IMR-90 (cell line): Measurements from ENCODE around the gene COL23A1.

ENCODE experiments used
- BHLHE40 ChIP-seq: fragments of 150-350 bp; IDR thresholded peaks from 2 replicates; pipeline ENCODE4 v1.6.1; 2016; ENCODE audit warnings: mild to moderate bottlenecking, low read depth, low read length
- CEBPB ChIP-seq: IDR thresholded peaks from 2 replicates; pipeline ENCODE4 v1.6.1; 2012; ENCODE audit warnings: low read depth, low read length, improper control_type of control experiment
- CHD1 ChIP-seq: IDR thresholded peaks from 2 replicates; pipeline ENCODE4 v1.6.1; 2012; ENCODE audit warnings: low read depth, low read length, improper control_type of control experiment
- MAZ ChIP-seq: IDR thresholded peaks from 2 replicates; pipeline ENCODE4 v1.6.1; 2012; ENCODE audit warnings: low read depth, mild to moderate bottlenecking, low read length, improper control_type of control experiment, moderate library complexity, borderline replicate concordance
- POLR2A ChIP-seq: IDR thresholded peaks from 2 replicates; pipeline ENCODE4 v1.6.1; 2012; ENCODE audit warnings: mild to moderate bottlenecking, low read depth, low read length
- RCOR1 ChIP-seq: IDR thresholded peaks from 2 replicates; pipeline ENCODE4 v1.6.1; 2012; ENCODE audit warnings: mild to moderate bottlenecking, low read length, improper control_type of control experiment; ENCODE audit not compliant: insufficient replicate concordance
- TF ChIP-seq, protein P1 (sequence below): conservative IDR thresholded peaks from 2 replicates; pipeline ENCODE4 v1.5.1; 2012; ENCODE audit warnings: mild to moderate bottlenecking, low read depth, low read length, improper control_type of control experiment
- TF ChIP-seq, protein P2 (sequence below): fragments of 150-350 bp; IDR thresholded peaks from 2 replicates; pipeline ENCODE4 v1.6.1; 2016; ENCODE audit warnings: low read depth, mild to moderate bottlenecking, low read length, moderate library complexity, borderline replicate concordance

DNA sequence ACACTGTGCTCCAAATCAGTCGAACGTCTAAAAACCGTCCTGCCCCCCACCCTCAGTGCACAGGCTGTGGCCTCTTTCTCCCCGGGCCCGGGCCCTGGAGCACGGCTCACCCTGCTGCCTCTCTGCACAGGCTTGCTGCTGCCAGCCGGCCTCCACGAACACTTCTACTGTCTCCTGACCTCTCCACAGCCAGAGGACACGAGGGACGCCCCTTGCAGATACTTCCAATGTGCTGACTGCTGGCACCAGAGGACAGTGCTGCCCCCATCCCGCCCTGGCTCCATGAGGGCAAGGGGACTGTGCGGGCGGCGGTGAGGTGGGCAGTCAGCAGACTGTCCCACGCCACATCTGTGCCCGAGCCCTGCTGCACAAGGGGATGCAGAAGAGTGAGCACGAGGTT, 174.8 kb downstream of the COL23A1 start:
- TF ChIP-seq POLR2A (no peak), BHLHE40 (no peak), CEBPB (no peak), CHD1 (no peak), RCOR1 (no peak), MAZ (no peak)
- TF ChIP-seq, protein P1, sequence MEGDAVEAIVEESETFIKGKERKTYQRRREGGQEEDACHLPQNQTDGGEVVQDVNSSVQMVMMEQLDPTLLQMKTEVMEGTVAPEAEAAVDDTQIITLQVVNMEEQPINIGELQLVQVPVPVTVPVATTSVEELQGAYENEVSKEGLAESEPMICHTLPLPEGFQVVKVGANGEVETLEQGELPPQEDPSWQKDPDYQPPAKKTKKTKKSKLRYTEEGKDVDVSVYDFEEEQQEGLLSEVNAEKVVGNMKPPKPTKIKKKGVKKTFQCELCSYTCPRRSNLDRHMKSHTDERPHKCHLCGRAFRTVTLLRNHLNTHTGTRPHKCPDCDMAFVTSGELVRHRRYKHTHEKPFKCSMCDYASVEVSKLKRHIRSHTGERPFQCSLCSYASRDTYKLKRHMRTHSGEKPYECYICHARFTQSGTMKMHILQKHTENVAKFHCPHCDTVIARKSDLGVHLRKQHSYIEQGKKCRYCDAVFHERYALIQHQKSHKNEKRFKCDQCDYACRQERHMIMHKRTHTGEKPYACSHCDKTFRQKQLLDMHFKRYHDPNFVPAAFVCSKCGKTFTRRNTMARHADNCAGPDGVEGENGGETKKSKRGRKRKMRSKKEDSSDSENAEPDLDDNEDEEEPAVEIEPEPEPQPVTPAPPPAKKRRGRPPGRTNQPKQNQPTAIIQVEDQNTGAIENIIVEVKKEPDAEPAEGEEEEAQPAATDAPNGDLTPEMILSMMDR = no peak
- TF ChIP-seq, protein P2, sequence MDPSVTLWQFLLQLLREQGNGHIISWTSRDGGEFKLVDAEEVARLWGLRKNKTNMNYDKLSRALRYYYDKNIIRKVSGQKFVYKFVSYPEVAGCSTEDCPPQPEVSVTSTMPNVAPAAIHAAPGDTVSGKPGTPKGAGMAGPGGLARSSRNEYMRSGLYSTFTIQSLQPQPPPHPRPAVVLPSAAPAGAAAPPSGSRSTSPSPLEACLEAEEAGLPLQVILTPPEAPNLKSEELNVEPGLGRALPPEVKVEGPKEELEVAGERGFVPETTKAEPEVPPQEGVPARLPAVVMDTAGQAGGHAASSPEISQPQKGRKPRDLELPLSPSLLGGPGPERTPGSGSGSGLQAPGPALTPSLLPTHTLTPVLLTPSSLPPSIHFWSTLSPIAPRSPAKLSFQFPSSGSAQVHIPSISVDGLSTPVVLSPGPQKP = no peak
